Skin epidermis (tissue), 12 donors: ENCODE results near the gene TBC1D23.
"Not testable (repeated sequence)": the region's sequence is repeated elsewhere in the genome, so short reads cannot be mapped to it uniquely, and the experiment has no call there.

Source experiments
- H3K27ac ChIP-seq, 21 experiments: fragments of 200-600 bp; sonication (generic) in 11 of 21; one replicate each; pipeline ENCODE4 v1.5.0; 2020; ENCODE audit warnings: mild to moderate bottlenecking in 3 of 21, inconsistent platforms in 2 of 21, moderate library complexity in 2 of 21
- H3K4me3 ChIP-seq, 7 experiments: fragments of 200-600 bp; sonication (generic) in 2 of 7; one replicate each; pipeline ENCODE4 v1.5.0; 2020; ENCODE audit warnings: inconsistent platforms in 2 of 7, mild to moderate bottlenecking in 2 of 7, moderate library complexity in 1 of 7

The TBC1D23 gene

GRCh38 chr3:100288288-100288894 is 27.6 kb downstream of the TBC1D23 start:
- Histone ChIP-seq H3K27ac (no peak overlapping the region), H3K4me3 (no peak overlapping the region)

GRCh38 chr3:100289339-100289738 is 28.5 kb downstream of the TBC1D23 start:
- Histone ChIP-seq H3K27ac (no peak overlapping the region), H3K4me3 (no peak overlapping the region)

GRCh38 chr3:100295089-100295488 is 34.3 kb downstream of the TBC1D23 start:
- Histone ChIP-seq H3K4me3 (no peak overlapping the region), H3K27ac (no peak overlapping the region)

GRCh38 chr3:100297784-100298183 is 37.0 kb downstream of the TBC1D23 start:
- H3K4me3 ChIP-seq: no peak overlapping the region
- H3K27ac ChIP-seq: no peak overlapping the region

- no peak overlapping the region for H3K27ac ChIP-seq
- no peak overlapping the region for H3K4me3 ChIP-seq
These were observed 38.2 kb downstream of the TBC1D23 start for GRCh38 chr3:100299016-100299415.

GRCh38 chr3:100306695-100307094 is 45.9 kb downstream of the TBC1D23 start:
- Histone ChIP-seq H3K27ac (no peak overlapping the region), H3K4me3 (no peak overlapping the region)

- no peak overlapping the region for H3K27ac ChIP-seq
- H3K4me3 ChIP-seq: no peak overlapping the region
These were observed 49.7 kb downstream of the TBC1D23 start for GRCh38 chr3:100310355-100310965.

- no peak overlapping the region for H3K4me3 ChIP-seq
- no peak overlapping the region for H3K27ac ChIP-seq
These were observed 50.2 kb downstream of the TBC1D23 start for GRCh38 chr3:100311011-100311410.

- H3K27ac ChIP-seq: peak overlapping the region in 1 of 21 experiments; percentile 6
- no peak overlapping the region for H3K4me3 ChIP-seq
These were observed 55.9 kb downstream of the TBC1D23 start for GRCh38 chr3:100316641-100317069.

GRCh38 chr3:100317912-100318311 is 57.1 kb downstream of the TBC1D23 start:
- no peak overlapping the region for H3K27ac ChIP-seq
- no peak overlapping the region for H3K4me3 ChIP-seq

GRCh38 chr3:100319951-100320350 is 59.2 kb downstream of the TBC1D23 start:
- no peak overlapping the region for H3K4me3 ChIP-seq
- no peak overlapping the region for H3K27ac ChIP-seq

- H3K27ac ChIP-seq: no peak overlapping the region
- no peak overlapping the region for H3K4me3 ChIP-seq
These were observed 63.3 kb downstream of the TBC1D23 start for GRCh38 chr3:100324044-100324443.

GRCh38 chr3:100325827-100326226 is 65.0 kb downstream of the TBC1D23 start:
- no peak overlapping the region for H3K27ac ChIP-seq
- no peak overlapping the region for H3K4me3 ChIP-seq

GRCh38 chr3:100327377-100327776 is 66.6 kb downstream of the TBC1D23 start:
- H3K4me3 ChIP-seq, H3K27ac ChIP-seq: not testable (repeated sequence)

- no peak overlapping the region for H3K4me3 ChIP-seq
- no peak overlapping the region for H3K27ac ChIP-seq
These were observed 69.2 kb downstream of the TBC1D23 start for GRCh38 chr3:100329800-100330489.

GRCh38 chr3:100330651-100331050 is 69.9 kb downstream of the TBC1D23 start:
- H3K27ac ChIP-seq: no peak overlapping the region
- no peak overlapping the region for H3K4me3 ChIP-seq

- Histone ChIP-seq H3K4me3 (no peak overlapping the region), H3K27ac (no peak overlapping the region)
These were observed 70.9 kb downstream of the TBC1D23 start for GRCh38 chr3:100331660-100332059.

- no peak overlapping the region for H3K27ac ChIP-seq
- H3K4me3 ChIP-seq: no peak overlapping the region
These were observed 72.3 kb downstream of the TBC1D23 start for GRCh38 chr3:100333051-100333450.

GRCh38 chr3:100333970-100334487 is 73.2 kb downstream of the TBC1D23 start:
- Histone ChIP-seq H3K4me3 (peak overlapping the region; percentile 40 to 92 (median 69)), H3K27ac (peak overlapping the region in 20 of 21 experiments; percentile 45 to 93 (median 78))

- peak within 1 kb of the TSS; percentile 40 to 92 (median 69) for H3K4me3 ChIP-seq
- peak within 1 kb of the TSS; percentile 45 to 93 (median 76) for H3K27ac ChIP-seq
These were observed 73.9 kb downstream of the TBC1D23 start, which contains the start of gene NIT2 for GRCh38 chr3:100334488-100335351. NIT2 (plus strand) TSS chr3:100334757; CDS start chr3:100334792, 35 bp downstream.
